BLaER1 treated with 17β-estradiol and CSF1 and Interleukin-3, amounts not matched to agents 10 nM and 100 nM (cell line): ENCODE data around the gene PPP5C.
"Not testable (repeated sequence)": the region's sequence is repeated elsewhere in the genome, so short reads cannot be mapped to it uniquely, and the experiment has no call there.

Source experiments
- H3K27ac ChIP-seq, 11 experiments: shearing (Covaris generic); formaldehyde crosslinking; 2 replicates each; pipeline ENCODE4 v1.8.1; 2022
- H3K27me3 ChIP-seq, 11 experiments: shearing (Covaris generic); formaldehyde crosslinking; 2 replicates each; pipeline ENCODE4 v1.8.1; 2022
- H3K36me3 ChIP-seq, 11 experiments: shearing (Covaris generic); formaldehyde crosslinking; 2 replicates each; pipeline ENCODE4 v1.8.1; 2022
- H3K4me1 ChIP-seq, 10 experiments: shearing (Covaris generic); formaldehyde crosslinking; 2 replicates each; pipeline ENCODE4 v1.8.1; 2022
- H3K4me2 ChIP-seq, 11 experiments: shearing (Covaris generic); formaldehyde crosslinking; 2 replicates each; pipeline ENCODE4 v1.8.1; 2022
- H3K4me3 ChIP-seq, 10 experiments: shearing (Covaris generic); formaldehyde crosslinking; 2 replicates each; pipeline ENCODE4 v1.8.1; 2022
- H3K9ac ChIP-seq, 11 experiments: shearing (Covaris generic); formaldehyde crosslinking; 2 replicates each; pipeline ENCODE4 v1.8.1; 2022
- H3K9me3 ChIP-seq, 11 experiments: shearing (Covaris generic); formaldehyde crosslinking; replicated peaks in 1 of 11; 2 replicates each; pipeline ENCODE4 v1.8.1; 2022
- H4K20me1 ChIP-seq, 11 experiments: shearing (Covaris generic); formaldehyde crosslinking; 2 replicates each; pipeline ENCODE4 v1.8.1; 2022
- Cebpa-rat ChIP-seq, 11 experiments: shearing (Covaris generic); IDR thresholded peaks; 2 replicates each; pipeline ENCODE4 v1.8.1; 2022

Gene PPP5C

DNA sequence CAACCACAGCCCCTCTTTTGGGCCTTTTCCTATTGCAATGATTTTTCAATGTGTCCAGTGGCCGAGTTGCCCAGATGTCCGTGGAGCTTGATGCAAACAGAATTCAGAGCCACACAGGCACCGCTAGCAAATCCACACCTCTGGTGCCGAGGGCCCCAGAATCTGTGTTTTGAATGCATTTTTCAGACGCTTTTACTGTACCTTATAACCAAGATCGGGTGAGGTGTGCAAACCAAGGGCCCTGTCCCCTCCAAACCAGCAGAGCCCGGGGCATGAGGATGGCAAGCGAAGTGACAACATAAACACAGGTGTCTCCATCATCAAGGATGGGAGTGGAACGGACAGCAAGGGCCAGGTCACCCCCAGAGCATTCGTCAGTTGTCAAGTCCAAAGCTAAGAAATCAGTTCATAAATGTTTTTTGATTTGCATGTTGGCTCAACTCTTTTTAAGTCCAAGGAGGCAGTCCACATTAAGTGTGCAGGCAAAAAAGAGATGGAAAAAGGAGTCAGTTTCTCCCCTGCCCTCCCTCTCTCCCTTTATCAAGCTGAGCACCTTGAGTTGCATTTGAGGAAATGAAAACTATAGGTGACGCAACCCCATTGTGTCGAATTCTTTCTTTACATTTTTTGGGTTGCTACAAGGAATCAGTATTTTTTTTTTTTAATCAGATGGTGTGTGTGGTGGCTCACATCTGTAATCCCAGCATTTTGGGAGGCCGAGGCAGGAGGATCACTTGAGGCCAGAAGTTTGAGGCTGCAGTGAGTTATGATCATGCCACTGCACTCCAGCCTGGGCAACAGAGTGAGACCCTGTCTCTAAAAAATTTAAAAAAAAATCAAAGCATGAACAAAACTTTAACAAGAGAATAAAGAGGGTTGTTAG is 63.6 kb downstream of the PPP5C start:
- H3K27me3 ChIP-seq: peaks cover 22 to 53% (median 29%) of the 10 kb centered on the region in 11 experiments

GRCh38 chr19:46411088-46411924 is 64.4 kb downstream of the PPP5C start:
- Histone ChIP-seq H3K27me3 (peaks cover 22 to 62% (median 29%) of the 10 kb centered on the region in 11 experiments), H3K4me3 (no peak overlapping the region), H3K4me2 (peak overlapping the region in 8 of 11 experiments; percentile 20 to 59 (median 33); a peak in 12 of 22 replicates), H3K36me3 (no peaks in the 10 kb centered on the region), H3K9me3 (peaks cover 0 to 17% (median 6%) of the 10 kb centered on the region in 11 experiments; a peak in 9 of 22 replicates), H3K9ac (0 out of 22 replicates have a peak overlapping the region, but pooled peaks of 1 of the 11 experiments have one; percentile 19), H3K27ac (no peak overlapping the region), H3K4me1 (peaks cover 12 to 64% (median 49%) of the 10 kb centered on the region in 10 experiments), H4K20me1 (no peaks in the 10 kb centered on the region; a peak in 1 of 22 replicates)
- TF ChIP-seq Cebpa-rat (IDR thresholded peaks at IDR 0.05): no peak

More for the DNA sequence above, 63.6 kb downstream of the PPP5C start:
- Histone ChIP-seq H3K4me3 (no peak overlapping the region), H4K20me1 (no peaks in the 10 kb centered on the region; a peak in 1 of 22 replicates), H3K36me3 (no peaks in the 10 kb centered on the region), H3K27ac (no peak overlapping the region), H3K4me2 (peak overlapping the region in 8 of 11 experiments; percentile 20 to 59 (median 33); a peak in 12 of 22 replicates), H3K9me3 (peaks cover 0 to 17% (median 6%) of the 10 kb centered on the region in 11 experiments; a peak in 9 of 22 replicates), H3K4me1 (peaks cover 7 to 64% (median 44%) of the 10 kb centered on the region in 10 experiments), H3K9ac (no peak overlapping the region)
- peak in 2 of 11 experiments; percentile 37 to 50; a peak in 2 of 22 replicates for TF ChIP-seq Cebpa-rat (IDR thresholded peaks at IDR 0.05)

GRCh38 chr19:46411925-46412649 is 65.2 kb downstream of the PPP5C start:
- H3K4me1 ChIP-seq: peaks cover 20 to 64% (median 49%) of the 10 kb centered on the region in 10 experiments
- H3K4me2 ChIP-seq: 0 out of 22 replicates have a peak overlapping the region, but pooled peaks of 2 of the 11 experiments have one; percentile 23 to 59
- no peak overlapping the region for H3K27ac ChIP-seq
- no peak overlapping the region for H3K4me3 ChIP-seq
- peaks cover 22 to 62% (median 29%) of the 10 kb centered on the region in 11 experiments for H3K27me3 ChIP-seq
- no peaks in the 10 kb centered on the region; a peak in 1 of 22 replicates for H4K20me1 ChIP-seq
- H3K36me3 ChIP-seq: no peaks in the 10 kb centered on the region
- no peak for TF ChIP-seq Cebpa-rat (IDR thresholded peaks at IDR 0.05)
- H3K9ac ChIP-seq: no peak overlapping the region
- peaks cover 0 to 17% (median 6%) of the 10 kb centered on the region in 11 experiments; a peak in 9 of 22 replicates for H3K9me3 ChIP-seq

DNA sequence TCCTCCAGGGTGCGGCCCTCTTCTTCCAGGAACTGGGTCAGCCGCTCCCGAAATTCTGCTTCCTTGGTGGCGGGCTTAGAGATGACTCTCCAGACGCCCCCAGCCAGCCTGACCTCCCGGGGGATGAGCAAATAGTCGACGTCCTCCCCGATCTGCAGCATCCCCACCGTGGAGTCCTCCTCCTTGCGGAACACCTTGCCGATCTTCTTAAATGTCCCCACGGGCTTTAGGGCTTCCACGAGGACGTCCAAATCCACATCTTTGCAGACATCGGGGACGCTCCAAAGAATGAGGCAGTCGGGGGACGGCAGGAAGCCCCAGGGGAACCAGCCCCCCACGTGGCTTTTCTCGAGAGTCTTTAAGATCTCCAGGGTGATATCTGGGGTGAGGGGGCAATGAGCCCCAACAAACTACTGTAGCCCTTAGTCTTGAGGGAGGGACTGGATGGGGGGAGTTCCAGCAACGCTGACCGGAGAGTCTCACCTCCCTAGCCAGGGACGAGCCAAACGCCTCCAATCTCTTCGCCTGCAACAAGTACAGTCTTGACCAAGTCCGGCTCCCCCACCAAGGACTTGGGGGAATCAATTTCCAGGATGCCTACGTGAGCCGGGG is 65.9 kb downstream of the PPP5C start:
- Histone ChIP-seq H3K27ac (no peak overlapping the region), H3K36me3 (no peaks in the 10 kb centered on the region), H3K4me3 (no peak overlapping the region), H3K9me3 (peaks cover 0 to 17% (median 6%) of the 10 kb centered on the region in 11 experiments; a peak in 9 of 22 replicates), H3K4me2 (peak overlapping the region in 1 of 11 experiments; percentile 0; a peak in 1 of 22 replicates), H3K4me1 (peaks cover 22 to 63% (median 47%) of the 10 kb centered on the region in 10 experiments), H4K20me1 (no peaks in the 10 kb centered on the region; a peak in 1 of 22 replicates), H3K27me3 (peaks cover 22 to 55% (median 29%) of the 10 kb centered on the region in 11 experiments), H3K9ac (no peak overlapping the region)
- no peak for TF ChIP-seq Cebpa-rat (IDR thresholded peaks at IDR 0.05)

- Histone ChIP-seq H3K9ac (no peak within 1 kb of the TSS), H3K36me3 (no peaks in the 10 kb centered on the region), H4K20me1 (no peaks in the 10 kb centered on the region; a peak in 1 of 22 replicates), H3K9me3 (peaks cover 0 to 17% (median 6%) of the 10 kb centered on the region in 11 experiments; a peak in 9 of 22 replicates), H3K27me3 (peaks cover 22 to 48% (median 29%) of the 10 kb centered on the region in 11 experiments), H3K4me2 (peak within 1 kb of the TSS in 2 of 11 experiments; percentile 0 to 10; a peak in 2 of 22 replicates), H3K4me3 (no peak within 1 kb of the TSS), H3K4me1 (peaks cover 17 to 56% (median 40%) of the 10 kb centered on the region in 10 experiments), H3K27ac (no peak within 1 kb of the TSS)
- TF ChIP-seq Cebpa-rat (IDR thresholded peaks at IDR 0.05): no peak
Observed at GRCh38 chr19:46413262-46414031, 66.6 kb downstream of the PPP5C start, which contains the start of gene CCDC8. Gene CCDC8 (minus strand): TSS chr19:46413564. CDS start chr19:46412810, 754 bp downstream.

DNA sequence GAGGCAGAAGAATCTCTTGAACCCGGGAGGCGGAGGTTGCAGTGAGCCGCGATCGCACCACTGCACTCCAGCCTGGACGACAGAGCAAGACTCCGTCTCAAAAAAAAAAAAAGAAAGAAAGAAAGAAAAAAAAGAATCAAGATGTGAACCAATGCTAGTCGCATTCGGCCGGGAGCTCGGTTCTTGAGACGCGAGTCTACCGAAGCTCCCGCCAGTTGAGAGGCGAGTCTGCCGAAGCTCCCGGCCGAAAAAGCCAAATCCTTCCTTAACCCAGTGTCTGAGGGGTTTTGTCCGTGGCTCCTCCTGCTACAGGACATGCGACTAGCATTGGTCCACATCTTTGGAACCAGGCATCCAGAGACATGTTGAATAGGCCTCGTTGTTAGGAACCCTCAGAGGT is 68.0 kb downstream of the PPP5C start:
- not testable (repeated sequence) for H3K4me3 ChIP-seq, H3K9ac ChIP-seq, H3K27ac ChIP-seq

GRCh38 chr19:46415804-46416709 is 69.2 kb downstream of the PPP5C start:
- peak overlapping the region in 3 of 11 experiments; percentile 3 to 35 (median 22); a peak in 1 of 22 replicates for H3K27ac ChIP-seq
- H3K4me1 ChIP-seq: peaks cover 14 to 55% (median 43%) of the 10 kb centered on the region in 10 experiments
- peak overlapping the region; percentile 27 to 65 (median 47); a peak in 19 of 20 replicates for H3K4me3 ChIP-seq
- peaks cover 0 to 17% (median 6%) of the 10 kb centered on the region in 11 experiments; a peak in 9 of 22 replicates for H3K9me3 ChIP-seq
- peak overlapping the region; percentile 80 to 98 (median 91) for H3K4me2 ChIP-seq
- H3K27me3 ChIP-seq: peaks cover 22 to 43% (median 26%) of the 10 kb centered on the region in 11 experiments
- peak overlapping the region in 10 of 11 experiments; percentile 16 to 69 (median 50); a peak in 17 of 22 replicates for H3K9ac ChIP-seq
- not testable (repeated sequence) for H4K20me1 ChIP-seq, H3K36me3 ChIP-seq

More for the DNA sequence above, 68.0 kb downstream of the PPP5C start:
- Histone ChIP-seq H3K4me1 (peaks cover 14 to 51% (median 35%) of the 10 kb centered on the region in 10 experiments), H3K27me3 (peaks cover 22 to 46% (median 29%) of the 10 kb centered on the region in 11 experiments), H3K9me3 (peaks cover 0 to 17% (median 6%) of the 10 kb centered on the region in 11 experiments; a peak in 9 of 22 replicates), H3K4me2 (peak overlapping the region in 8 of 11 experiments; percentile 80 to 97 (median 88); a peak in 13 of 22 replicates)
- not testable (repeated sequence) for H4K20me1 ChIP-seq, H3K36me3 ChIP-seq
